Measurements from ENCODE around the gene AGO4.

Gene AGO4

GRCh38 chr1:35764283-35764682, 43.5 kb upstream of the AGO4 start:
- Histone ChIP-seq H3K4me2 (ENCODE audit: low read depth, low read length) (no peak overlapping the region), H4K20me1 (ENCODE audit: insufficient read depth, low read length) (no peaks in the 10 kb centered on the region), H3K27me3 (replicated peaks; ENCODE audit: insufficient read depth, low read length) (no peaks in the 10 kb centered on the region), H3F3A (ENCODE audit: insufficient read depth, low read length) (no peaks in the 10 kb centered on the region; the same call in 1 of the 2 replicates), H3K4me3 (ENCODE audit: low read length) (no peak overlapping the region), H3K9me3 (replicated peaks; ENCODE audit: insufficient read depth, low read length) (no peaks in the 10 kb centered on the region), H3K27ac (ENCODE audit: low read length) (no peak overlapping the region), H3K4me1 (ENCODE audit: low read length) (peaks cover 4% of the 10 kb centered on the region; the same call in 1 of the 2 replicates), H3K9ac (ENCODE audit: low read length) (no peak overlapping the region), H3K79me2 (ENCODE audit: low read length) (peaks cover 59% of the 10 kb centered on the region), H2AFZ (ENCODE audit: low read length) (no peak overlapping the region), H3K36me3 (replicated peaks; ENCODE audit: insufficient read depth, low read length) (peaks cover 17% of the 10 kb centered on the region), H3K9me2 (replicated peaks; ENCODE audit: insufficient read depth, low read length) (no peaks in the 10 kb centered on the region)
- DNase-seq: no peak
- TF ChIP-seq CTCF (IDR thresholded peaks at IDR 0.05; ENCODE audit: low read length) (no peak), EZH2 (optimal IDR thresholded peaks at IDR 0.05; ENCODE audit: low read depth, low read length) (no peak), EZH2phosphoT487 (IDR thresholded peaks at IDR 0.05; ENCODE audit: low read length) (no peak)

DNA sequence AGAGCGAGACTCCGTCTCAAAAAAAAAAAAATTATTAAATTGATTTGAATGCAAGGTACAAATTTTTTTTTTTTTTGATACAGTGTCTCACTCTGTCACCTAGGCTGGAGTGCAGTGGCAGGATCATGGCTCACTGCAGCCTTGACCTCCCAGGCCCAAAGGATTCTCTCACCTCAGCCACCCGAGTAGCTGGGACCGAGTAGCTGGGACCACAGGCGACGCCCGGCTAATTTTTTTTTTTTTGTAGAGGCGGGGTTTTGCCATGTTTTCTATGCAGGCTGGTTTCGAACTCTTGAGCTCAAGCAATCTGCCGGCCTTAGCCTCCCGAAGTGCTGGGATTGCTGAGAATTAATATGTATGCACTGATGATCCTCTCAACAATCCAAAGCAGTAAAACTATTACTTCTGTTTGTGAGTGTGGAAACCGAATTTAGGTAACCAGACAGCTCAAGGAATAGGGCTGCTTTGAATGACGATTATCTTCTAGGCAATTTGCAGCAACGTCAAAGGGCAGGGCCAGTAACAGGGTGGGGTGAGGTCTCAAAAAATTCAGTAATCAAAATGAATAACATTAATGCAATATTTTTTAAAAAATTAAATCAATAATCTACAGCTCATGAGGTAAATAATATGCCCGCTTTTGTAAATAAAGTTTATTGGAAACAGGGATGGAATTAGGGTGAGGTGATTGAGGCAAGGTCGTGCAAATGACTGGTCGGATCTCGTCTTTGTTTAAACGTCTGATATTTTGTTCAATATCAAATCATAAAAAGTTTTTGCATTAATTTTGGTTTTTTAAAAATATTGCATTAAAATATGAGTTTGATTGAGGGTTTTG, 39.2 kb upstream of the AGO4 start:
- H2AFZ ChIP-seq (ENCODE audit: low read length): peak overlapping the region; percentile 90
- peaks cover 47% of the 10 kb centered on the region for H3K79me2 ChIP-seq (ENCODE audit: low read length)
- peaks cover 5% of the 10 kb centered on the region for H3K4me1 ChIP-seq (ENCODE audit: low read length)
- no peak for DNase-seq
- no peaks in the 10 kb centered on the region for H3K9me2 ChIP-seq (replicated peaks; ENCODE audit: insufficient read depth, low read length)
- TF ChIP-seq EZH2 (optimal IDR thresholded peaks at IDR 0.05; ENCODE audit: low read depth, low read length): no peak
- H3K27ac ChIP-seq (ENCODE audit: low read length): peak overlapping the region; percentile 88; the same call in 1 of the 2 replicates
- no peaks in the 10 kb centered on the region for H4K20me1 ChIP-seq (ENCODE audit: insufficient read depth, low read length)
- H3K9me3 ChIP-seq (replicated peaks; ENCODE audit: insufficient read depth, low read length): no peaks in the 10 kb centered on the region
- H3K4me3 ChIP-seq (ENCODE audit: low read length): peak overlapping the region; percentile 92
- peak overlapping the region; percentile 96 for H3K4me2 ChIP-seq (ENCODE audit: low read depth, low read length)
- H3K9ac ChIP-seq (ENCODE audit: low read length): peak overlapping the region; percentile 95
- H3F3A ChIP-seq (ENCODE audit: insufficient read depth, low read length): peaks cover 6% of the 10 kb centered on the region; the same call in 1 of the 2 replicates
- peaks cover 11% of the 10 kb centered on the region for H3K36me3 ChIP-seq (replicated peaks; ENCODE audit: insufficient read depth, low read length)
- no peaks in the 10 kb centered on the region for H3K27me3 ChIP-seq (replicated peaks; ENCODE audit: insufficient read depth, low read length)

DNA sequence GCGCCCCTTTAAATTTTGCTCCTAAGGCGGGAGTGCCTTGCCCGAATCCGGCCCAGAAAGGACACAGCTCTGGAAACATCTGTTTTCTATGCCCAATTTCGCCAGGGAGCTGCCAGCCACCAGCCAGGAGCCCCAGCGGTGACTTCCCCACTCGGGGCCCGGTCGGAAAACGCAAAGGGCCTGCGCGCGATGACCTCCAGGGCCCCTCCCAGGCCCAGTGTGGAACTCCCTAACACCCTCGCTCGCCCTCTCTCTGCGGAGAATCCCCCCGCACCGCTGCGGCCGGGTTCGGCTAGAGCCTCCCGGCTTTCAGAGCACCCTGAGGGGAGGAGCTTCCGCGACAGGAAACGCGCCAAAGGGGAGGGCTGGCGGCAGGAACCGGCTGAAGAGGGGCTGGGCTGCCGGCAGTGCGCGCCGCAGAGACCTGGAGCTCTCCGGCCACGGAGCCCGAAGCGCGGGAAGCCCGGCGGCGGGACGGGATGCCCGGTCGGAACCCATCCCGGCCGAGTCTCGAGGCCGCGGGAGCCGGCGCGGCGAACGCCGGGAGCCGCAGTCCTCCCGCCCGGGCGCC, 38.5 kb upstream of the AGO4 start:
- peak overlapping the region; percentile 88; the same call in 1 of the 2 replicates for H3K27ac ChIP-seq (ENCODE audit: low read length)
- TF ChIP-seq EZH2 (optimal IDR thresholded peaks at IDR 0.05; ENCODE audit: low read depth, low read length): no peak
- TF ChIP-seq EZH2phosphoT487 (IDR thresholded peaks at IDR 0.05; ENCODE audit: low read length): no peak
- TF ChIP-seq CTCF (IDR thresholded peaks at IDR 0.05; ENCODE audit: low read length): peak; percentile 13; the same call in 1 of the 2 replicates

More for the DNA sequence above, 38.5 kb upstream of the AGO4 start:
- H3F3A ChIP-seq (ENCODE audit: insufficient read depth, low read length): peaks cover 6% of the 10 kb centered on the region
- H3K36me3 ChIP-seq (replicated peaks; ENCODE audit: insufficient read depth, low read length): peaks cover 11% of the 10 kb centered on the region
- peak overlapping the region; percentile 96 for H3K4me2 ChIP-seq (ENCODE audit: low read depth, low read length)
- H3K4me3 ChIP-seq (ENCODE audit: low read length): peak overlapping the region; percentile 92
- H3K27me3 ChIP-seq (replicated peaks; ENCODE audit: insufficient read depth, low read length): no peaks in the 10 kb centered on the region
- peak overlapping the region; percentile 90 for H2AFZ ChIP-seq (ENCODE audit: low read length)
- H3K9me2 ChIP-seq (replicated peaks; ENCODE audit: insufficient read depth, low read length): no peaks in the 10 kb centered on the region
- peak overlapping the region; percentile 95 for H3K9ac ChIP-seq (ENCODE audit: low read length)
- no peaks in the 10 kb centered on the region for H3K9me3 ChIP-seq (replicated peaks; ENCODE audit: insufficient read depth, low read length)
- DNase-seq: peak; percentile 94
- no peaks in the 10 kb centered on the region for H4K20me1 ChIP-seq (ENCODE audit: insufficient read depth, low read length)
- H3K4me1 ChIP-seq (ENCODE audit: low read length): peaks cover 8% of the 10 kb centered on the region
- H3K79me2 ChIP-seq (ENCODE audit: low read length): peaks cover 41% of the 10 kb centered on the region
